8988T (cell line): Measurements from ENCODE around the gene CAP1.
A peak's percentile ranks its signal among the peaks of the same experiment; 100 is the strongest.
"Not testable (repeated sequence)": the region's sequence is repeated elsewhere in the genome, so short reads cannot be mapped to it uniquely, and the experiment has no call there.

Experiments
- DNase-seq: peaks from one replicate; pipeline ENCODE4 v3.0.0; 2011

Gene CAP1

GRCh38 chr1:40032240-40032891, 8.2 kb upstream of the CAP1 start:
- no peak for DNase-seq

GRCh38 chr1:40034869-40035268, 5.7 kb upstream of the CAP1 start:
- DNase-seq: no peak

GRCh38 chr1:40036574-40036973, 4.0 kb upstream of the CAP1 start:
- DNase-seq: no peak

- DNase-seq: not testable (repeated sequence)
These were observed 3.3 kb upstream of the CAP1 start for GRCh38 chr1:40037254-40037653.

- DNase-seq: no peak
These were observed 1.8 kb upstream of the CAP1 start for GRCh38 chr1:40038697-40039096.

- DNase-seq: no peak
These were observed 1.2 kb upstream of the CAP1 start for GRCh38 chr1:40039245-40039756.

GRCh38 chr1:40039757-40040510, 595 bp upstream of the CAP1 start:
- peak; percentile 26 for DNase-seq

- no peak for DNase-seq
These were observed 923 bp downstream of the CAP1 start for GRCh38 chr1:40041466-40041838.

- no peak for DNase-seq
These were observed 1.8 kb downstream of the CAP1 start for GRCh38 chr1:40042341-40042740.

- no peak for DNase-seq
These were observed 3.6 kb downstream of the CAP1 start for GRCh38 chr1:40044110-40044509.

- DNase-seq: no peak
These were observed 4.7 kb downstream of the CAP1 start for GRCh38 chr1:40045182-40045581.

GRCh38 chr1:40045766-40046165, 5.2 kb downstream of the CAP1 start:
- DNase-seq: no peak

- no peak for DNase-seq
These were observed 6.7 kb downstream of the CAP1 start for GRCh38 chr1:40047276-40047675.

GRCh38 chr1:40047769-40048168, 7.2 kb downstream of the CAP1 start:
- no peak for DNase-seq

GRCh38 chr1:40049725-40050124, 9.2 kb downstream of the CAP1 start:
- no peak for DNase-seq

GRCh38 chr1:40050863-40051262, 10.3 kb downstream of the CAP1 start:
- DNase-seq: no peak

GRCh38 chr1:40053138-40053887, 12.8 kb downstream of the CAP1 start:
- DNase-seq: no peak

GRCh38 chr1:40056519-40057309, 16.2 kb downstream of the CAP1 start:
- no peak for DNase-seq

- no peak for DNase-seq
These were observed 16.9 kb downstream of the CAP1 start for GRCh38 chr1:40057310-40058030.

GRCh38 chr1:40058097-40058452, 17.5 kb downstream of the CAP1 start:
- no peak for DNase-seq

GRCh38 chr1:40058453-40059337, 18.2 kb downstream of the CAP1 start:
- DNase-seq: no peak
